ENCODE data around the gene UBA52. TPM values are rescaled to one million over a fixed set of nuclear protein-coding genes. Genes with fewer than 3 reads are reported as not detected.
A peak's percentile ranks its signal among the peaks of the same experiment; 100 is the strongest.
"Not testable (repeated sequence)": the region's sequence is repeated elsewhere in the genome, so short reads cannot be mapped to it uniquely, and the experiment has no call there.

Gene UBA52
- total RNA-seq, 1 donor from 2014 or later, result 826 TPM

- peak; percentile 68 for DNase-seq
- H3K9me3 Mint-ChIP-seq (ENCODE audit: unreplicated experiment), result peaks cover 10% of the 10 kb centered on the region
- no peaks in the 10 kb centered on the region for H3K36me3 Mint-ChIP-seq (ENCODE audit: unreplicated experiment)
- peaks cover 2% of the 10 kb centered on the region for H3K4me1 Mint-ChIP-seq (ENCODE audit: low read depth, unreplicated experiment)
- no peak overlapping the region for H3K4me3 Mint-ChIP-seq (ENCODE audit: unreplicated experiment)
- peaks cover 12% of the 10 kb centered on the region for H3K27me3 Mint-ChIP-seq (ENCODE audit: unreplicated experiment)
- no peak for TF ChIP-seq CTCF (IDR thresholded peaks at IDR 0.05; ENCODE audit: partially characterized antibody, unreplicated experiment)
- H3K27ac Mint-ChIP-seq (ENCODE audit: unreplicated experiment), result no peak overlapping the region
Measured at GRCh38 chr19:18596752-18597157, 25.1 kb downstream of the UBA52 start.

DNA sequence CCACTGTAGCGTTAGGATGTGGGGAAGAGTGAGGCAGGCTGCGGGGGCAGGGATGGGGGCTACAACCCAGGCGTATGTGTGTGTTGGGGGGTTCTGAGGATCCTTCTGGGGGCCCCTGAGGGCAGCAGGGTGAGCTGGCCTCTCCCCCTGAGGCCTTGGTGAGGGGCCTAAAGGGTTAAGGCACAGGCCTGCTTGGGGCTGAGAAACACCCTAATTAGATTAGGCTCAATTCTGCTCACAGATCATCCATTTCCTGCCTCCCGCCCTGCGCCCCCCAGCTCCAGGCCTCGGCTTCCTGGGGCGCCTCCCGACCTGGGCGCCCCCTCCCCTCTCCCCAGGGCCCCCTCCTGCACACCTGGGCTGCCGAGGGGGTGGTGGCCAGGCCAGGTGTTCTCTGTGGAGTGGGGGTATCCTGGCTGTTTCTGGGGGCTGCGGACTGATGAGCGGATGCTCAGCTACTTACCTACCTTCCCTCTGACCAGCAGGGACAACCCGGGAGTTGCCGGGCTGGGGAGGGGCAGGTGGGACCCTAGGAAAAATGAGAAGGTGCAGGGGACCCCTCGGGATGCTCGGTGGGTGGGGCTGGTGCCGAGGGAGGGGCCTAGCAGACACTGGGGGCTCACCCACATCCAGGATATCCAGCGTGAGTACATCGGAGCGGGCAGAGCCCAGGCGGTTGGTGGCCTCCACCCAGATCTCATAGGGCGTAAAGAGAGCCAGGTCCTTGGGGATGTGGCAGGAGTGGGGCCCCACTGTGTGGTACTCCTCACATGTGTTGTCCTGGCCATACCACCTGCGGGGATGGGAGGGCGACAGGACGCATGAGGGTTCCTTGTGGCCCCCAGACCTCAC, 26.4 kb downstream of the UBA52 start:
- Mint-ChIP-seq H3K4me3 (ENCODE audit: unreplicated experiment) (no peak overlapping the region), H3K4me1 (ENCODE audit: low read depth, unreplicated experiment) (peaks cover 4% of the 10 kb centered on the region), H3K27ac (ENCODE audit: unreplicated experiment) (no peak overlapping the region), H3K9me3 (ENCODE audit: unreplicated experiment) (peaks cover 12% of the 10 kb centered on the region), H3K27me3 (ENCODE audit: unreplicated experiment) (peaks cover 15% of the 10 kb centered on the region), H3K36me3 (ENCODE audit: unreplicated experiment) (peaks cover 2% of the 10 kb centered on the region)
- DNase-seq, result no peak
- no peak for TF ChIP-seq CTCF (IDR thresholded peaks at IDR 0.05; ENCODE audit: partially characterized antibody, unreplicated experiment)

DNA sequence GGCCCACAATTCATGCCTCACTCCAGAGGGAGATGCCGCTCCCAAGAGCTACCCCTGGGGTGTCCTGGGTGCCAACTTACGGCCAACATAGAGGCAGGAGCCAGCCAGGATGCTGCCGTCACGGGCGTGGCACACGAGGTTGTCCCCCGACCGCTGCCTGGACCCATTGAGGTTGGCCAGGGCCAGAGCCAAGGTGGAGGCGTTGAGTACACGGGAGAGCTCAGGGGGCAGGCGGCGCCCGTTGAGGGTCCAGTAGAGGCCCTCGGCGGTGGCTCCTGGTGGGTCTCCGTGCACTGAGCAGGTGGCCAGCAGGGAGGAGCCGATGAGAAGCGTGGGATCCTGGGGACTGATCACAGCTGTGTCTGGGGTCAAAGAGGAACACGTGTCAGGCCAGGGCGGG, 27.8 kb downstream of the UBA52 start:
- no peak for DNase-seq
- H3K9me3 Mint-ChIP-seq (ENCODE audit: unreplicated experiment), result peaks cover 11% of the 10 kb centered on the region
- peaks cover 16% of the 10 kb centered on the region for H3K27me3 Mint-ChIP-seq (ENCODE audit: unreplicated experiment)
- no peak for TF ChIP-seq CTCF (IDR thresholded peaks at IDR 0.05; ENCODE audit: partially characterized antibody, unreplicated experiment)
- H3K36me3 Mint-ChIP-seq (ENCODE audit: unreplicated experiment), result peaks cover 4% of the 10 kb centered on the region
- H3K27ac Mint-ChIP-seq (ENCODE audit: unreplicated experiment), result no peak overlapping the region
- no peak overlapping the region for H3K4me3 Mint-ChIP-seq (ENCODE audit: unreplicated experiment)
- peaks cover 7% of the 10 kb centered on the region for H3K4me1 Mint-ChIP-seq (ENCODE audit: low read depth, unreplicated experiment)

GRCh38 chr19:18600692-18601397, 29.2 kb downstream of the UBA52 start:
- not testable (repeated sequence) for H3K4me1 Mint-ChIP-seq (ENCODE audit: low read depth, unreplicated experiment); H3K4me3 Mint-ChIP-seq (ENCODE audit: unreplicated experiment); DNase-seq; H3K36me3 Mint-ChIP-seq (ENCODE audit: unreplicated experiment); H3K27ac Mint-ChIP-seq (ENCODE audit: unreplicated experiment)
- H3K9me3 Mint-ChIP-seq (ENCODE audit: unreplicated experiment), result peaks cover 12% of the 10 kb centered on the region
- H3K27me3 Mint-ChIP-seq (ENCODE audit: unreplicated experiment), result peaks cover 17% of the 10 kb centered on the region

GRCh38 chr19:18601875-18602274, 30.2 kb downstream of the UBA52 start:
- Mint-ChIP-seq H3K27me3 (ENCODE audit: unreplicated experiment) (peaks cover 12% of the 10 kb centered on the region), H3K9me3 (ENCODE audit: unreplicated experiment) (peaks cover 5% of the 10 kb centered on the region), H3K4me1 (ENCODE audit: low read depth, unreplicated experiment) (peaks cover 9% of the 10 kb centered on the region), H3K36me3 (ENCODE audit: unreplicated experiment) (peaks cover 4% of the 10 kb centered on the region), H3K27ac (ENCODE audit: unreplicated experiment) (no peak overlapping the region), H3K4me3 (ENCODE audit: unreplicated experiment) (no peak overlapping the region)
- no peak for DNase-seq
- no peak for TF ChIP-seq CTCF (IDR thresholded peaks at IDR 0.05; ENCODE audit: partially characterized antibody, unreplicated experiment)
